Measurements from ENCODE around the gene SLC25A12.

- TF ChIP-seq POLR2A (IDR thresholded peaks at IDR 0.05; ENCODE audit: low read depth, low read length) (no peak), TBL1XR1 (IDR thresholded peaks at IDR 0.05; ENCODE audit: low read depth, low read length) (no peak), CTCF (IDR thresholded peaks at IDR 0.05 in 2 of 3, conservative IDR thresholded peaks at IDR 0.05 in 1 of 3; ENCODE audit: control insufficient read depth in 2 of 3, extremely low read depth in 1 of 3, insufficient read depth in 1 of 3, low read depth in 3 of 3, low read length in 3 of 3) (no peak), EP300 (IDR thresholded peaks at IDR 0.05; ENCODE audit: borderline replicate concordance in 1 of 2, control insufficient read depth in 1 of 2, low read depth in 2 of 2, low read length in 2 of 2) (no peak), EED (IDR thresholded peaks at IDR 0.05; ENCODE audit: low read depth) (no peak), REST (IDR thresholded peaks at IDR 0.05; ENCODE audit: low read depth, low read length) (no peak), EZH2 (IDR thresholded peaks at IDR 0.05; ENCODE audit: borderline replicate concordance, control insufficient read depth, low read depth, low read length) (no peak), USF2 (IDR thresholded peaks at IDR 0.05; ENCODE audit: borderline replicate concordance, low read depth, low read length) (no peak), MAX (IDR thresholded peaks at IDR 0.05; ENCODE audit: low read depth, low read length) (no peak), MTA2 (IDR thresholded peaks at IDR 0.05; ENCODE audit: low read depth) (no peak), RAD21 (IDR thresholded peaks at IDR 0.05; ENCODE audit: insufficient read depth, low read depth, low read length) (no peak), E2F8 (IDR thresholded peaks at IDR 0.05; ENCODE audit: low read depth, partially characterized antibody) (no peak), E4F1 (IDR thresholded peaks at IDR 0.05; ENCODE audit: borderline replicate concordance, partially characterized antibody) (no peak)
Measured at GRCh38 chr2:171762879-171763573, 131.0 kb downstream of the SLC25A12 start.
